Body of pancreas (tissue), 4 donors: ENCODE data around the gene ST3GAL3. TPM values are rescaled to one million over a fixed set of nuclear protein-coding genes. Genes with fewer than 3 reads are reported as not detected.
"Not testable (repeated sequence)": the region's sequence is repeated elsewhere in the genome, so short reads cannot be mapped to it uniquely, and the experiment has no call there.

Experiments
- ATAC-seq: fragments of 150-250 bp; one replicate; pipeline ENCODE4 v1.9.1; 2016
- DNase-seq, 4 donors: peaks; one replicate each; pipeline ENCODE4 v3.0.0-alpha.2; 2019
- H3K27ac ChIP-seq, 4 donors: fragments of 200-600 bp; sonication (generic); 1 replicate in 3 of 4; 2 replicates in 1 of 4; pipeline versions ENCODE4 v1.5.1 to v1.6.1; 2016 to 2019; ENCODE audit warnings: mild to moderate bottlenecking in 1 of 4, mixed read lengths in 1 of 4, moderate library complexity in 1 of 4
- H3K27me3 ChIP-seq, 2 donors: fragments of 200-600 bp; sonication (generic); one replicate each; pipeline ENCODE4 v1.6.0; 2016; ENCODE audit warnings: mild to moderate bottlenecking in 1 of 2
- H3K36me3 ChIP-seq, 2 donors: fragments of 200-600 bp; sonication (generic); replicated peaks in 1 of 2; 2 replicates each; pipeline ENCODE4 v1.5.1; 2016; ENCODE audit warnings: low read depth in 2 of 2; ENCODE audit not compliant: insufficient read depth in 1 of 2
- H3K4me1 ChIP-seq: fragments of 200-600 bp; sonication (generic); one replicate; pipeline ENCODE4 v1.6.0; 2016
- H3K4me3 ChIP-seq, 2 donors: fragments of 200-600 bp; sonication (generic); 1 replicate in 1 of 2; 2 replicates in 1 of 2; pipeline ENCODE4 v1.5.1; 2016 to 2019
- H3K9me3 ChIP-seq, 3 donors: fragments of 200-600 bp; sonication (generic); 1 replicate in 2 of 3; 2 replicates in 1 of 3; pipeline ENCODE4 v1.5.1; 2016
- POLR2A ChIP-seq, 3 donors: fragments of 450-650 bp; IDR thresholded peaks; one replicate each; pipeline ENCODE4 v1.6.1; 2016; ENCODE audit warnings: antibody characterized with exemption in 3 of 3, mild to moderate bottlenecking in 2 of 3
- WGBS, 2 donors: methylation state at CpG; one replicate each; pipeline ENCODE4 v1.1.5; 2017; 5-methylcytosine and 5-hydroxymethylcytosine counted together
- intact Hi-C: fragments of 100-400 bp; cut with DNase I; formaldehyde crosslinking; loops from one replicate; pipeline ENCODE4 v1.15.1; 2023
- total RNA-seq, 2 donors: library from RNA; depleted of rRNA; stranded (reverse); fragments of >200 nt; gene quantifications; one replicate each; pipeline ENCODE4 v1.1.0, GENCODE V29; 2016
- TF ChIP-seq, protein P1 (sequence below), 7 experiments: fragments of 450-650 bp in 4 of 7; fragments of 200-600 bp in 3 of 7; sonication (generic) in 3 of 7; IDR thresholded peaks; one replicate each; pipeline ENCODE4 v1.5.1; 2016 to 2019; ENCODE audit warnings: antibody characterized with exemption in 7 of 7

Gene ST3GAL3
- total RNA-seq, 2 donors from 2014 or later, result 14.5 to 15.2 TPM

DNA sequence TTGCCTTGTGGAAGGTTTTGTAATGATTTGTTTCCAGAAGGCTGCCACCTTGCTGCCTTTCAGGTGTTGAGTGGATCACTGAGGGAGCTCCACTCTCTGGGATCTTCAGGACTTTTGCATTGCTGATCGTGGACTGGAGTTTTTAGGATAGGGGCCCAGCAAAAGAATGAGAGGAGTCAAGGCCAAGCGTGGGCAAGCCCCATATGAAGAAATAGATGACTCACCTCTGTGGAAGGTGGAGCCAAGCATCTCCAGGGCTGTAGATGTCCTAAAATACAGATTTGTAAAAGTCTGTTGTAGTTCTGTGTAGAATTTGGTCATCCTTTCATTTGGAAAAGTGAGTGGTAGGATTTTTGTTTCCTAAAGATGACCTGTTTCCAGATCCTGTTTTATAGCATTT, 67.0 kb downstream of the ST3GAL3 start:
- Histone ChIP-seq H3K4me1 (no peaks in the 10 kb centered on the region), H3K36me3 (no peaks in the 10 kb centered on the region), H3K9me3 (no peaks in the 10 kb centered on the region), H3K4me3 (no peak overlapping the region), H3K27me3 (no peaks in the 10 kb centered on the region), H3K27ac (no peak overlapping the region)
- intact Hi-C loops, result no loop called here
- no peak for DNase-seq
- 76 to 81% methylated on average over 2 of the region's 2 CpGs for WGBS, 2 donors
- TF ChIP-seq POLR2A (IDR thresholded peaks at IDR 0.05), result no peak
- TF ChIP-seq, protein P1, sequence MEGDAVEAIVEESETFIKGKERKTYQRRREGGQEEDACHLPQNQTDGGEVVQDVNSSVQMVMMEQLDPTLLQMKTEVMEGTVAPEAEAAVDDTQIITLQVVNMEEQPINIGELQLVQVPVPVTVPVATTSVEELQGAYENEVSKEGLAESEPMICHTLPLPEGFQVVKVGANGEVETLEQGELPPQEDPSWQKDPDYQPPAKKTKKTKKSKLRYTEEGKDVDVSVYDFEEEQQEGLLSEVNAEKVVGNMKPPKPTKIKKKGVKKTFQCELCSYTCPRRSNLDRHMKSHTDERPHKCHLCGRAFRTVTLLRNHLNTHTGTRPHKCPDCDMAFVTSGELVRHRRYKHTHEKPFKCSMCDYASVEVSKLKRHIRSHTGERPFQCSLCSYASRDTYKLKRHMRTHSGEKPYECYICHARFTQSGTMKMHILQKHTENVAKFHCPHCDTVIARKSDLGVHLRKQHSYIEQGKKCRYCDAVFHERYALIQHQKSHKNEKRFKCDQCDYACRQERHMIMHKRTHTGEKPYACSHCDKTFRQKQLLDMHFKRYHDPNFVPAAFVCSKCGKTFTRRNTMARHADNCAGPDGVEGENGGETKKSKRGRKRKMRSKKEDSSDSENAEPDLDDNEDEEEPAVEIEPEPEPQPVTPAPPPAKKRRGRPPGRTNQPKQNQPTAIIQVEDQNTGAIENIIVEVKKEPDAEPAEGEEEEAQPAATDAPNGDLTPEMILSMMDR (IDR thresholded peaks at IDR 0.05), result no peak
- no peak for ATAC-seq

DNA sequence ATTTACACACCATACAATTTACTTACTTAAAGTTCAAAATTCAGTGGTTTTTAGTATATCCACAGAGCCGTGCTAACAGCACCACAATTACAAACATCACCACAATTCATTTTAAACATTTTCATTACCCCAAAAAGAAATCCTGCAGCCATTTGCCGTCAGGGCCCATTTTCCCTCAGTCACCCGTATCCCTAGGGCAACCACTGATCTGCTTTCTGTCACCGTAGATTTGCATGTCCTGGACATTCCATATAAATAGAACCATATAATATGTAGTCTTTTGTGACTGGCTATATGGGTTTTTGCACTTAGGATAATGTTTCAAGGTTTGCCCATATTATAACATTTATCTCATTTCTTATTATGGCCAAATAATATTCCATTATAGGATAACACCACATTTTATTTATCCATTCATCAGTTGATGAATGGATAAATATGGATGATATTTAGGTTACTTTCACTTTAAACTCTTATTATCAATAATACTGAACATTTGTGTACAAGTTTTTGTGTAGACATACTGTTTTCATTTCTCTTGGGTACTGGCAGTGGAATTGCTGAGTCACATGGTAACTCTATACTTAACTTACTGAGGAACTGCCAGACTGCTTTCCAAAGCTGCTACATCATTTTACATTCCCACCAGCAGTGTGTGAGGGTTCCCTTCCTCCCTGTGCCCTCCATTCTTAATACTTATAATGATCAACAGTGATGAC, 68.9 kb downstream of the ST3GAL3 start:
- intact Hi-C loops, result no loop called here
- Histone ChIP-seq H3K4me3 (no peak overlapping the region), H3K27ac (no peak overlapping the region), H3K27me3 (no peaks in the 10 kb centered on the region), H3K9me3 (no peaks in the 10 kb centered on the region), H3K36me3 (no peaks in the 10 kb centered on the region), H3K4me1 (no peaks in the 10 kb centered on the region)
- WGBS, 2 donors, result 80 to 95% methylated on average over 4 of the region's 4 CpGs
- ATAC-seq, result no peak
- DNase-seq, result no peak
- TF ChIP-seq, protein P1 (IDR thresholded peaks at IDR 0.05), result no peak
- TF ChIP-seq POLR2A (IDR thresholded peaks at IDR 0.05), result no peak

DNA sequence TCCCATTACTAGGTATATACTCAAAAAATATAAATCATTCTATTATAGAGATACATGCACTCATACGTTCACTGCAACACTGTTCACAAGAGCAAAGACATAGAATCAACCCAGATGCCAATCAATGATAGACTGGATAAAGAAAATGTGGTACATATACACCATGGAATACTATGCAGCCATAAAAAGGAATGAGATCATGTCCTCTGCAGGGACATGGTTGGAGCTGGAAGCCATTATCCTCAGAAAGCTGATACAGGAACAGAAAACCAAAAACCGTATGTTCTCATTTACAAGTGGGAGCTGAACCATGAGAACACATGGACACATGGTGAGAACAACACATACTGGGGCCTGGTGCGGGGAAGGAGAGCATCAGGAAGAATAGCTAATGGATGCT, 70.6 kb downstream of the ST3GAL3 start:
- ATAC-seq, H3K4me3 ChIP-seq, H3K4me1 ChIP-seq, H3K36me3 ChIP-seq, intact Hi-C loops, H3K9me3 ChIP-seq, H3K27ac ChIP-seq, H3K27me3 ChIP-seq, DNase-seq: not testable (repeated sequence)
- WGBS, 2 donors, result 90 to 93% methylated on average over 3 of the region's 3 CpGs

DNA sequence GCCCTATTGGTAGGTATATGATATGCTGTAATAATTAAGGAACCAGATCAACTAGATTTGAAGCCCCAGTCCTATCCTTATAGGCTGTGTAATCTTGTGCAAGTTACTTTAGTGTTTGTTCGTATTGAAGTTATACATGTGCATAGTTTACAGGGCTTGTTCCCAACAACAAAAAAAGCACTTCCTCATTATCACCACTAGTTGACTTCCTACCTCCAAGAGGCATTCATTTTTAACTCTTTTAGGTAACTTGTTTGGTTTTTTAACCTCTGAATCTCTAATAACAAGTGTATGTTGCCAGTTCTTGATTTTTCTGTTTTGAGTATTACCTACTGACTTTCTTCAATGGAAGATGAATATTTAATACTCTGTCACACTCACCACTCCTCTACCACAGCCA, 71.9 kb downstream of the ST3GAL3 start:
- Histone ChIP-seq H3K4me3 (no peak overlapping the region), H3K9me3 (no peaks in the 10 kb centered on the region), H3K4me1 (no peaks in the 10 kb centered on the region), H3K27ac (no peak overlapping the region), H3K27me3 (no peaks in the 10 kb centered on the region), H3K36me3 (no peaks in the 10 kb centered on the region)
- intact Hi-C loops, result no loop called here
- WGBS, 2 donors, result 89 to 95% methylated on average over 1 of the region's 1 CpG
- TF ChIP-seq POLR2A (IDR thresholded peaks at IDR 0.05), result no peak
- TF ChIP-seq, protein P1 (IDR thresholded peaks at IDR 0.05), result no peak
- DNase-seq, result no peak
- no peak for ATAC-seq

DNA sequence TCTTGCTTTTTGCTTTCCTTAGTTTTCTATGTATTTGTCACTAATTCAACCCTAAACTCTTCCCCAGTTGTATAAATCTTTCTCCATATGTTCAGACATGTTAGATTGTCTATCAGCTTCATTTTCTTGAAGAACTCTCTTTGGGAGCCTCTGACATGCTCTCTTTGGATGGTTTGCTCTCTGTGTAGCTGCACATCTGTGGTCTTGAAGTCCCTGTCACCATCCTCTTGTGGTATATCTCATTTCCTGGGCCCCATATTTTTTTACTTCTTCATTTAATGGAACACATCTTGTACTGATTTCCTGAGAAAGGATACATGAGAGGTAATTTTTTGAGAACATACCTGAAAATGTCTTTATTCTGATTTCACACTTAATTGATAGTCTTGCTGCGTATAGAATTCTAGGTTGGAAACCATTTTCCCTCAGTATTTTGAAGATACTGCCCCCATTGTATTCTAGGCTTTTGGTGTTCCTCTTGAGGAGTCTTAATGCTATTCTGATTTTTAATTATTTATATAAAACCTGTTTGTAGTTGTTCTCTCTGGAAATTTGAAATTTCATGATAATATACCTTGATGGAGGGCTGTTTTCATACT, 72.6 kb downstream of the ST3GAL3 start:
- no peaks in the 10 kb centered on the region for H3K36me3 ChIP-seq
- DNase-seq (no peak), ATAC-seq (no peak)
- no peak overlapping the region for H3K4me3 ChIP-seq
- no peak overlapping the region for H3K27ac ChIP-seq
- TF ChIP-seq, protein P1 (IDR thresholded peaks at IDR 0.05), result no peak
- no peak for TF ChIP-seq POLR2A (IDR thresholded peaks at IDR 0.05)
- no peaks in the 10 kb centered on the region for H3K4me1 ChIP-seq
- H3K9me3 ChIP-seq, result no peaks in the 10 kb centered on the region
- no peaks in the 10 kb centered on the region for H3K27me3 ChIP-seq
- 95 to 96% methylated on average over 1 of the region's 1 CpG for WGBS, 2 donors
- intact Hi-C loops, result no loop called here
